GM12865 (cell line): ENCODE results near the gene BARHL2.

Source experiments
- DNase-seq: peaks from one replicate; pipeline ENCODE4 v3.0.0; 2010; ENCODE audit warnings: low read depth
- H3K4me3 ChIP-seq: 2 replicates; pipeline ENCODE4 v1.5.1; 2011; ENCODE audit warnings: mild to moderate bottlenecking, low read depth, low read length, control low read depth
- CTCF ChIP-seq: IDR thresholded peaks from 2 replicates; pipeline ENCODE4 v1.5.1; 2011; ENCODE audit warnings: low read length, control low read depth, low read depth, inconsistent platforms; ENCODE audit not compliant: insufficient read depth; ENCODE audit errors: missing control alignments

BARHL2 gene

GRCh38 chr1:90729504-90730242 lies 12.6 kb upstream of the BARHL2 start:
- no peak overlapping the region for H3K4me3 ChIP-seq
- no peak for DNase-seq
- peak; percentile 23 for TF ChIP-seq CTCF

- no peak for DNase-seq
- H3K4me3 ChIP-seq = no peak overlapping the region
- no peak for TF ChIP-seq CTCF
Measured at GRCh38 chr1:90728502-90729287, 11.6 kb upstream of the BARHL2 start.

- no peak overlapping the region for H3K4me3 ChIP-seq
- no peak for DNase-seq
- TF ChIP-seq CTCF = no peak
Measured at GRCh38 chr1:90727917-90728501, 10.9 kb upstream of the BARHL2 start.

- no peak for DNase-seq
- H3K4me3 ChIP-seq = no peak overlapping the region
- no peak for TF ChIP-seq CTCF
Measured at GRCh38 chr1:90726986-90727480, 9.9 kb upstream of the BARHL2 start.

- no peak for DNase-seq
- no peak for TF ChIP-seq CTCF
- no peak overlapping the region for H3K4me3 ChIP-seq
Measured at GRCh38 chr1:90726425-90726985, 9.4 kb upstream of the BARHL2 start.

GRCh38 chr1:90725657-90726424 lies 8.7 kb upstream of the BARHL2 start:
- TF ChIP-seq CTCF = no peak
- no peak overlapping the region for H3K4me3 ChIP-seq
- DNase-seq = no peak
